Osteoblast (primary cell): ENCODE measurements around the gene TEX38. TPM values are rescaled to one million over a fixed set of nuclear protein-coding genes. Genes with fewer than 3 reads are reported as not detected.
A peak's percentile ranks its signal among the peaks of the same experiment; 100 is the strongest.

Experiments
- DNase-seq: peaks from one replicate; pipeline ENCODE4 v3.0.0; 2011; ENCODE audit warnings: low spot score, mixed read lengths; ENCODE audit not compliant: insufficient read length; ENCODE audit errors: missing footprints
- H2AFZ ChIP-seq: 2 replicates; pipeline ENCODE4 v1.6.0; 2011; ENCODE audit warnings: mild to moderate bottlenecking, low read length
- H3K27ac ChIP-seq: 2 replicates; pipeline ENCODE4 v1.5.1; 2011; ENCODE audit warnings: mild to moderate bottlenecking, low read depth, low read length, moderate library complexity
- H3K27me3 ChIP-seq: 2 replicates; pipeline ENCODE4 v1.6.0; 2012; ENCODE audit warnings: mild to moderate bottlenecking, control low read depth, inconsistent platforms, low read length, moderate library complexity; ENCODE audit not compliant: insufficient read depth
- H3K36me3 ChIP-seq: 2 replicates; pipeline ENCODE4 v1.5.1; 2011; ENCODE audit warnings: mild to moderate bottlenecking, low read length, control low read depth, moderate library complexity; ENCODE audit not compliant: insufficient read depth
- H3K4me1 ChIP-seq: 2 replicates; pipeline ENCODE4 v1.5.1; 2011; ENCODE audit warnings: mild to moderate bottlenecking, low read length, control low read depth, moderate library complexity; ENCODE audit not compliant: insufficient read depth
- H3K4me2 ChIP-seq: 2 replicates; pipeline ENCODE4 v1.6.0; 2011; ENCODE audit warnings: mild to moderate bottlenecking, low read length; ENCODE audit not compliant: insufficient read depth
- H3K4me3 ChIP-seq: fragments of 200-600 bp; sonication (generic); 3 replicates; pipeline ENCODE4 v1.5.1; 2012; ENCODE audit warnings: mild to moderate bottlenecking, low read length, inconsistent platforms; ENCODE audit not compliant: insufficient read depth
- H3K79me2 ChIP-seq: 2 replicates; pipeline ENCODE4 v1.6.0; 2012; ENCODE audit warnings: mild to moderate bottlenecking, low read length, control low read depth, inconsistent platforms; ENCODE audit not compliant: insufficient read depth
- H3K9me3 ChIP-seq: 2 replicates; pipeline ENCODE4 v1.5.1; 2011; ENCODE audit warnings: low read depth, low read length, control low read depth
- H4K20me1 ChIP-seq: 2 replicates; pipeline ENCODE4 v1.6.0; 2012; ENCODE audit warnings: mild to moderate bottlenecking, low read length, control low read depth; ENCODE audit not compliant: insufficient read depth
- total RNA-seq: library from RNA; depleted of rRNA; stranded (reverse); fragments of >200 nt; gene quantifications from 2 replicates; pipeline ENCODE4 v1.2.3, GENCODE V29; 2012
- TF ChIP-seq, protein P1 (sequence below): IDR thresholded peaks from 2 replicates; pipeline ENCODE4 v1.5.1; 2011; ENCODE audit warnings: mild to moderate bottlenecking, low read depth, low read length, moderate library complexity; ENCODE audit errors: extremely low read depth

Gene TEX38
- total RNA-seq, 1 donor = not detected

GRCh38 chr1:46667782-46668760 is 3.6 kb upstream of the TEX38 start, which contains the start of gene ATPAF1:
ATPAF1 (minus strand) TSS chr1:46668364; CDS start chr1:46668322, 42 bp downstream.
- peak within 1 kb of the TSS; percentile 76 for H3K4me3 ChIP-seq
- peak within 1 kb of the TSS; percentile 94 for H2AFZ ChIP-seq
- H3K27ac ChIP-seq = peak within 1 kb of the TSS; percentile 53
- peaks cover 19% of the 10 kb centered on the region for H3K36me3 ChIP-seq
- H3K4me2 ChIP-seq = peak within 1 kb of the TSS; percentile 90
- peaks cover 10% of the 10 kb centered on the region for H3K4me1 ChIP-seq
- TF ChIP-seq, protein P1, sequence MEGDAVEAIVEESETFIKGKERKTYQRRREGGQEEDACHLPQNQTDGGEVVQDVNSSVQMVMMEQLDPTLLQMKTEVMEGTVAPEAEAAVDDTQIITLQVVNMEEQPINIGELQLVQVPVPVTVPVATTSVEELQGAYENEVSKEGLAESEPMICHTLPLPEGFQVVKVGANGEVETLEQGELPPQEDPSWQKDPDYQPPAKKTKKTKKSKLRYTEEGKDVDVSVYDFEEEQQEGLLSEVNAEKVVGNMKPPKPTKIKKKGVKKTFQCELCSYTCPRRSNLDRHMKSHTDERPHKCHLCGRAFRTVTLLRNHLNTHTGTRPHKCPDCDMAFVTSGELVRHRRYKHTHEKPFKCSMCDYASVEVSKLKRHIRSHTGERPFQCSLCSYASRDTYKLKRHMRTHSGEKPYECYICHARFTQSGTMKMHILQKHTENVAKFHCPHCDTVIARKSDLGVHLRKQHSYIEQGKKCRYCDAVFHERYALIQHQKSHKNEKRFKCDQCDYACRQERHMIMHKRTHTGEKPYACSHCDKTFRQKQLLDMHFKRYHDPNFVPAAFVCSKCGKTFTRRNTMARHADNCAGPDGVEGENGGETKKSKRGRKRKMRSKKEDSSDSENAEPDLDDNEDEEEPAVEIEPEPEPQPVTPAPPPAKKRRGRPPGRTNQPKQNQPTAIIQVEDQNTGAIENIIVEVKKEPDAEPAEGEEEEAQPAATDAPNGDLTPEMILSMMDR = no peak
- peaks cover 8% of the 10 kb centered on the region for H4K20me1 ChIP-seq
- H3K9me3 ChIP-seq = no peaks in the 10 kb centered on the region
- H3K79me2 ChIP-seq = peaks cover 22% of the 10 kb centered on the region
- H3K27me3 ChIP-seq = no peaks in the 10 kb centered on the region
- DNase-seq = peak; percentile 97

DNA sequence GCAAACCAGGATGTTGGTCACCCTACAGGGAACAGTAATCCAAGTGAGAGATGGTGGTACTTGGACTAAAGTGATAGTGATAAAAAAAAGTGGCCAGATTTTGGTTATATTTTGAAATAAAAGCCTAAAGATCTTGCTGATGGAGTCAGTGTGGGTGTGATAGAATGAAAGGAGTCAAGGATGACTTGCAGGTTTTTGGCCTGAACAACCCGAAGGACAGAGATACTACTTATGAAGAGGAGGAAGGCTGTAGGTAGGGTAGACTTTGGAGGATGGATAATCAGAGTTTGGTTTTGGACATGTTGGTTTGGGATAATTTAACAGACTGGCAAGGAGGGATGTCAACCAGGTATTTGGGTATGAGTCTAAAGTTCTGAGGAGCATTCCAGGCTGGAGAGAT is 1.5 kb upstream of the TEX38 start:
- Histone ChIP-seq H2AFZ (no peak overlapping the region), H3K27me3 (no peaks in the 10 kb centered on the region), H3K4me1 (peaks cover 10% of the 10 kb centered on the region), H3K36me3 (peaks cover 4% of the 10 kb centered on the region), H3K9me3 (no peaks in the 10 kb centered on the region), H3K27ac (no peak overlapping the region), H4K20me1 (peaks cover 8% of the 10 kb centered on the region), H3K4me3 (no peak overlapping the region), H3K4me2 (no peak overlapping the region), H3K79me2 (peaks cover 19% of the 10 kb centered on the region)
- no peak for DNase-seq
- TF ChIP-seq, protein P1 = no peak

GRCh38 chr1:46672696-46673095 is 1.0 kb downstream of the TEX38 start:
- no peaks in the 10 kb centered on the region for H3K9me3 ChIP-seq
- no peak for DNase-seq
- H3K4me3 ChIP-seq = no peak overlapping the region
- no peak overlapping the region for H3K27ac ChIP-seq
- H3K27me3 ChIP-seq = no peaks in the 10 kb centered on the region
- no peaks in the 10 kb centered on the region for H4K20me1 ChIP-seq
- no peak overlapping the region for H2AFZ ChIP-seq
- H3K4me1 ChIP-seq = no peaks in the 10 kb centered on the region
- TF ChIP-seq, protein P1 = no peak
- H3K4me2 ChIP-seq = no peak overlapping the region
- H3K36me3 ChIP-seq = peaks cover 23% of the 10 kb centered on the region
- H3K79me2 ChIP-seq = peaks cover 1% of the 10 kb centered on the region

DNA sequence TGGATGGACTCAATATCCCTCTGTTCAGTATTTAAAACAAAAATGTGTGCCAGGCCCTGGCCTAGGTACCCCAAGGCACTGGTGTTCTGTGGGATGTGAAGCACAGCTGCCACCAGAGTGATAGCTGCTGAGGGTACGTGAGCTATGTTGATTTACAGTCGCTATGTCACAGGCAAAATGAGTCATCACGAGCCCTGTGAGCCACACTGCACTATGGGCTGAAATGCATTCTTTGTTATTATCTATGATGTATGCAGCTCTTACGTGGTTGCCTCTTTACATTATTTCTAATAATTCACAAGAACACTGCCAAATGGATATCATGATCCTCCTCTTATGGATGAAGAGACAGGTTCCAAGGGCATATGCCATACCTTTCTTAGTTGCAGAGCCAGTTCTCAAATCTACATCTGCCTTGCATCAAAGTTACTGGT is 2.1 kb downstream of the TEX38 start:
- H3K4me3 ChIP-seq = no peak overlapping the region
- no peak overlapping the region for H3K4me2 ChIP-seq
- H3K9me3 ChIP-seq = no peaks in the 10 kb centered on the region
- peaks cover 31% of the 10 kb centered on the region for H3K36me3 ChIP-seq
- no peaks in the 10 kb centered on the region for H3K79me2 ChIP-seq
- H3K4me1 ChIP-seq = no peaks in the 10 kb centered on the region
- no peaks in the 10 kb centered on the region for H4K20me1 ChIP-seq
- no peak overlapping the region for H3K27ac ChIP-seq
- no peaks in the 10 kb centered on the region for H3K27me3 ChIP-seq
- H2AFZ ChIP-seq = no peak overlapping the region
- peak; percentile 74 for DNase-seq
- TF ChIP-seq, protein P1 = no peak
